Spleen (tissue), 7 donors: Measurements from ENCODE around the gene LRCH3.

ENCODE experiments used
- CTCF ChIP-seq, 11 experiments: fragments of 200-600 bp in 7 of 11; fragments of 450-650 bp in 4 of 11; sonication (generic) in 4 of 11; IDR thresholded peaks in 8 of 11; conservative IDR thresholded peaks in 3 of 11; 1 replicate in 7 of 11; 2 replicates in 4 of 11; pipeline versions ENCODE4 v1.4.0 to v1.8.0; 2016 to 2021; ENCODE audit warnings: antibody characterized with exemption in 11 of 11, inconsistent platforms in 4 of 11, mild to moderate bottlenecking in 1 of 11
- POLR2A ChIP-seq, 3 donors: fragments of 450-650 bp; IDR thresholded peaks; one replicate each; pipeline ENCODE4 v1.5.1; 2017; ENCODE audit warnings: antibody characterized with exemption in 3 of 3, mild to moderate bottlenecking in 1 of 3
- donor health status: DM: no; HTN: no; CAD: no; lungs with moderate emphysema.
- donor health status: DM: no; HTN: no; CAD: no.
- donor health status: DM: no; HTN: no; CAD: no.

- TF ChIP-seq CTCF (IDR thresholded peaks at IDR 0.05 in 8 of 11, conservative IDR thresholded peaks at IDR 0.05 in 3 of 11) (no peak), POLR2A (IDR thresholded peaks at IDR 0.05) (no peak)
Measured at GRCh38 chr3:197748597-197749314, 42.3 kb upstream of the LRCH3 start.
